Nasal cavity respiratory epithelium epithelial cell of viscerocranial mucosa (primary cell): Measurements from ENCODE around the gene ZFP30. TPM values are rescaled to one million over a fixed set of nuclear protein-coding genes. Genes with fewer than 3 reads are reported as not detected.

ENCODE experiments used
- total RNA-seq: library from RNA; depleted of rRNA; stranded (reverse); fragments of >200 nt; gene quantifications from 2 replicates; pipeline ENCODE4 v1.2.3, GENCODE V29; 2014

Gene ZFP30
- 17.1 and 26.5 TPM in 2 replicates for total RNA-seq

DNA sequence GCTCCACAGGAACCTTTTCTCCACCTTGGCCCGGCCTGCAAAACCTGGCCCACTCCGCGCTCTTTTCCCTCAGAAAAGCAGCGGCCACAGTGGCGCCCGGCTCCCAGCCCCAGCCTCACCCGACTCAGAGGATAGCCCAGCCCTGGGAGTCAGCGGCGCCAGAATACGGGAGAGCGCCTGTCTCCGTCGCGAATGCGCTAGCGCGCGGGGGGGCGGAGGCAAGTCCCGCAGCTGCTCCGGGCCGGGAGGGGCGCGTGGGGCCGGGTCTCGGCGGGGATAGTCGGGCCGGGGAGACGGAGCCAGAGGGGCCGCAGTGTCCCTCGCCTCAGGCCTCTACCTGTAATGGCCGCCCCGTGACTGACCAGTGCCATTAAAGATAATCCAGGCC, at the start of gene ZFP30:
ZFP30 (minus strand) TSS at position 165 of the 388 bp plus-strand sequence. CDS start 7,643 bp downstream, outside the sequence.

DNA sequence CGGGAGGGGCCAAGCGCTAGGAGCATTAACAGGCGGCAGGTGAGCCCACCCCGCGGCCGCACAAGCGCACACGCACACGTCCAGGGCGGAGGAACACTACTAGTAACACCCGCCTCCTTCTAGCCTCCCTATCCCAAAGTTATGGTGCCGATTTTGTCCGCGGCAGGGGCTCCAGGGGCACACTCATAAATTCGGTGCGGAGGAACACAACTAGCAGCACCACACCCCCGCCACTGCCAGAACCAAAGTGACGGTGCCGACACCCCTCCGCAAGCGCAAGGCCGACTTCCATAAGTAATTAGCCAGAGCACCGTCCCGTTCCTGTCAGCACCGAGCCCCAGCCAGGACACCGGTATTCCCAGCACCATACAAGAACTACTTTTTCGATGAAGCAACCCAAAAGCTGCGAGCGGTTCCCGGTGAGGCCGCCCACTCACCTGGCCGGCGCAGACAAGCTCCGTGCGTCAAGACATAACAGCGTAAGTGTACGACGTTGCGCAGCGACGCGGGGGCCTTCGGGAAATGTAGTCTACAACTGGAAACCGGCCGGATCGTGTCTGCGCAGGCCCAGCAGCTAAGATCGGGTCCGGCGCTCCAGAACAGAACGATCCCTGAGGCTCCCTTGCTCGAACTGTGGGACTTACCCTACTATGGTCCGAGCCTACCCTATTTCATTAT, 60.8 kb downstream of the ZFP30 start, which contains the start of the genes ZNF540 and ZNF571:
ZNF540 (plus strand) TSS at position 573 of the 678 bp plus-strand sequence. CDS start 3,572 bp downstream, outside the sequence.
ZNF571 (minus strand) TSS at position 489 of the 678 bp plus-strand sequence. CDS start 8,116 bp downstream, outside the sequence.

Other genes starting within 250 kb of the ZFP30 start
- 5.1 and 6.2 TPM in 2 replicates for gene ZNF569, start 188.0 kb downstream of the ZFP30 start, total RNA-seq
- gene ZNF570, start 186.1 kb downstream of the ZFP30 start, total RNA-seq: 5.8 and 8.8 TPM in 2 replicates
- 2.7 and 7.0 TPM in 2 replicates for gene ZNF793, start 148.5 kb downstream of the ZFP30 start, total RNA-seq
- gene ZNF571, start 60.7 kb downstream of the ZFP30 start, total RNA-seq: 5.8 and 7.9 TPM in 2 replicates
- gene ZNF540, start 60.6 kb downstream of the ZFP30 start, total RNA-seq: under 0.01 and 0.43 TPM in 2 replicates
- gene ZNF607, start 64.3 kb upstream of the ZFP30 start, total RNA-seq: 5.5 and 10.5 TPM in 2 replicates
- 7.9 and 8.9 TPM in 2 replicates for gene ZNF573, start 124.1 kb upstream of the ZFP30 start, total RNA-seq